Activated CD8-positive, alpha-beta memory T cell treated with anti-CD3 and anti-CD28 coated beads for 4 hours (primary cell): Measurements from ENCODE around the gene TMEM163.

Experiments used
- DNase-seq, 2 donors: peaks; one replicate each; pipeline ENCODE4 v3.0.0-alpha.2; 2020; ENCODE audit warnings: low read depth in 2 of 2

TMEM163 gene

DNA sequence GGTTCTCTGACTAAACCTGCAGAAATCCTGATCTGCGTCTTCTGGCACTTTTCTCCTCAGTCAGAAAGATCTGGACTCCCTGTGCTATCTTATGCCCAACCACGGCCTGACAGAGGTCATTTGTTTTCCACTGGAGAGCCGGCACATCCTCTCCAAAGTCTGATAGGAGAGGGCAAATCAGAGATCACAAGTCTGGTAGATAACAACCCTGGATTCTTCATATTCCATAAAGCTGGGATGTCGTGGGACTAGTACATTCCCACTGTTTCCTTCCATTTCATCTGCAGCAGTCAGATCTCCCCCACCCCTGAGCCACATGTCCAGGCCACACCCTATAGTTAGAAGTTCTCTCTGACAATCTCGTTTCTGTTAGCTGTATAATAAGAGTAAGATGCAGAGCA is 308.0 kb downstream of the TMEM163 start:
- DNase-seq = no peak

DNA sequence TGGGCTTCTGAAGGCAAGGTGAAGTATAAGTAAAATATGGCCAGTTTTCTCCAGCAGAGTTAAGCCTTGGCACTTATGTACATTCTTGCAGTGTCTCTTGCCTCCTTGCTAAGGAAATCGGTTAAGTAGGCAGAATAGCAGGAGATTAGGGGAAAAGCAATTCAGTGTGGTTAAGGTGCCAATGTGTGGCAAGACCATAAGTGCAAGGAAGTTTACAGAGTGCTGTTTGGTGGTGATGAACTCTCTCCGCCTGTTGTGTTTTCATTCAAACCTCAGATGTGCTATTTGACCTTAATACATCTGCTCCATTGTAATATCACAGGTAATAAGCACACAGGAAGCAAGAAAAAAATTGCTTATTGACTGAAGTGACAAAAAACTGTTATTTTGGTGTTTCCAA is 308.8 kb downstream of the TMEM163 start:
- DNase-seq = no peak

DNA sequence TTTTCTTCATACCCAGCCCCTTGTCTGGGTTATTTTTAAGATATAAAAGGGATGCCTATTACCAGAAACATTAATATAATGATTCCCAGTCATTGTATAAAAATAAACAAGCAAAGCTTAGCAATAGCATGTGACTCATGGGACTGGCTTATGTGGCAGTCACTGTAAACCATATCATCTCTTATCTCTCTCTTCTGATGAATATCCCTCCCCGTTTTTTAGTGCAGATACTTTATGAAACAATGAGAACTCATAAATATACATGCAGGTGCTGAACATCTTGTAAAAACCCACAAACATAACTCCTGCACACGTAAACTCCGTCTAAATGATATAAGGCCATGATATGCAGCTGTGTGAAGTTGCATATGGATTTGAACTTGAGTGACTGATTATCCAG is 310.0 kb downstream of the TMEM163 start:
- no peak for DNase-seq

DNA sequence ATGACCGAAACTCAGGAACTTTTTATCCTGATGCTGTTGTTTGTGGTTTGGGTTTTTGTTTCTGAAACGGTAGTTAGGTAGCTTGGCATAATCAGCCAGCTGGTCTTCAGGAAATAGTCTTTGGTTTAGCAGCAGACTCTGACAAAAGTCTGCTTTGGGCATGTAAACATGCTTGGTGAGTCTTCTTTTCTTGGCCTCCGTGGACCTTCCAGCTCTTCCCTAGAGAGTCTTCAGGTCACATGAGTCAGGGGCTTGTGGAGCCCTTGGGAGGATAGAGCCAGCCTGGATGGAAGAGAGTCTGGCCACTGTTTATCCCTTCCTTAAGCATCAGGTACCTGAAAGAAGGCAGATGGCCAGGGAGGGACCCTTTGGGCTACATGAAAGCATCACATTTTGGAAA is 310.4 kb downstream of the TMEM163 start:
- DNase-seq = no peak

DNA sequence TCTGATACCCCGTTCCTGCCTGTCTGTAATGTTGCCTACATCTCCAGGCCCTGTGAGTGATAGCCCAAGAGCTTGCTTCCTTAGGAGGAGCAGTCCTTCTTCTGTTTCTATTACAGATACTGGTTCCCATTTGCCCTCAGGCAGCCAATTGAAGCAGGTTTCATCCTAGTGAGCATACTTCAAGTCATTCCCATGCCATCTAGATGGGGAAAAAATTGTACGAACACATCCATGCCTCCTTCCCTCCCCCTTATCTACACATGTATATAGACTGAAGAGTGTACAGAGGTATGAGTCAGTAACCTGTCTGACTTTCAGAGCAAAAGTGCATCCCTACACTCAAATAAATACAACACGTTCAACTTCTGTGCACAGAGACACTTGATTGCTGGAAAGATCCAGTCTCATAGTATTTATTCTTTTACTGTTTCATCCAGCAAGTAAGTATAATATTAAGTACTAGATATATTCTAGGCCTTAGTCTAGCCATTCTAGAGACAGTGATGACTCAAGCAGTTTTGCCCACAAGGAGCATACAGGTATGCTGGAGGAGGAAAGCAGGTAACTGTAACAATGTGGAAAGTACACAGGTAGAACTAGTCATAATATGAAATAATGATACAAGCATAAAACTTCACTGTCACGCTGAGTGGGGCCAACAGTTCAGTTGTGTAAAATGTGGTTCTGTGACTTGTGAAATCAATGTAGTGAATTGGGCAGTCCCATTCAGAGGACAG is 311.5 kb downstream of the TMEM163 start:
- DNase-seq = no peak

DNA sequence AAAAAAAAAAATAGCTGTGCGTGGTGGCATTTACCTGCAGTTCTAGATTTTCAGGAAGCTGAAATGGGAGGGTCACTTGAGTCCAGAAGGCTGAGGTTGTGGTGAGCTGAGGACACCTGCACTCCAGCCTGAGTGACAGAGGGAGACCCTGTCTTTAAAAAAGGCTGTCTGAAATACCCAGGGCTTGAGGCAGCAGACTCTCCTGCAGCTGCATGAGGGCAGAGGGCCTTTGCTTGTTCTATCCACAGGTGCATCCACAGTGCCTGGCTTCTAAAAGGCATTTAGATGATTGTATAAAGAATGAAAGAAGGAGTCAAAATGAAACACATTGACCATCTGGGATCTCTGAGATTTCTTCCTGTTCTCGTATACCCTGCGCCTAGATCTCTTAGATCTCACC is 312.1 kb downstream of the TMEM163 start:
- DNase-seq = no peak

DNA sequence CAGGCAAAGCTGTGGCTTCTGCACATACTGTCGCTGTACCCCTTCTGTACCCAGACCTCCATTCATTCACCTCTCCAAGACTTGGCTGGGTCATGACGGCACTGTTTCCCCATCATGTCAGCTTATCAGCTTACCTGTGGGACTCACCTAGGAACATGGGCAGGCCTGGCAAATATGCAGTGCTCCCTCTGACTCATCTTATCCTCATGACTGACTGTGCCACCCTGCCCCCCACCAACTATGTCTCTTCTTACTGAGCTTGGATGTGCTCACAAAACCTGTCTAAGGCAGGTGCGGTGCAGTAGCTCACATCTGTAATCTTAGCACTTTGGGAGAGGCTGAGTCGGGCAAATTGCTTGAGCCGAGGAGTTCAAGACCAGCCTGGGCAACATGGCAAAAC is 312.5 kb downstream of the TMEM163 start:
- no peak for DNase-seq
